Measurements from ENCODE around the gene LMTK2.

Gene LMTK2

GRCh38 chr7:98165827-98166667 lies 59.4 kb downstream of the LMTK2 start:
- no peaks in the 10 kb centered on the region for H3K9me3 ChIP-seq (ENCODE audit: severe bottlenecking)
- TF ChIP-seq CTCF (IDR thresholded peaks at IDR 0.05; ENCODE audit: poor library complexity, severe bottlenecking): peak; percentile 64
- no peak overlapping the region for H3K27ac ChIP-seq (ENCODE audit: poor library complexity, severe bottlenecking)
- no peaks in the 10 kb centered on the region for H3K27me3 ChIP-seq (ENCODE audit: insufficient read depth, poor library complexity, severe bottlenecking)
- H3K36me3 ChIP-seq (ENCODE audit: low read depth): no peaks in the 10 kb centered on the region; the same call in 1 of the 2 replicates
- DNase-seq (ENCODE audit: low spot score) (no peak), ATAC-seq (ENCODE audit: low read depth) (peak; percentile 29; the same call in 1 of the 3 replicates)
- peaks cover 24% of the 10 kb centered on the region for H3K4me1 ChIP-seq (ENCODE audit: insufficient read depth, poor library complexity, severe bottlenecking)
- no peak overlapping the region for H3K4me3 ChIP-seq (ENCODE audit: severe bottlenecking)

GRCh38 chr7:98166668-98166970 lies 60.0 kb downstream of the LMTK2 start:
- Histone ChIP-seq H3K4me3 (ENCODE audit: severe bottlenecking) (no peak overlapping the region), H3K9me3 (ENCODE audit: severe bottlenecking) (no peaks in the 10 kb centered on the region), H3K27me3 (ENCODE audit: insufficient read depth, poor library complexity, severe bottlenecking) (no peaks in the 10 kb centered on the region), H3K36me3 (ENCODE audit: low read depth) (no peaks in the 10 kb centered on the region; the same call in 1 of the 2 replicates), H3K27ac (ENCODE audit: poor library complexity, severe bottlenecking) (no peak overlapping the region), H3K4me1 (ENCODE audit: insufficient read depth, poor library complexity, severe bottlenecking) (peaks cover 24% of the 10 kb centered on the region)
- ATAC-seq (ENCODE audit: low read depth) (no peak), DNase-seq (ENCODE audit: low spot score) (no peak)
- TF ChIP-seq CTCF (IDR thresholded peaks at IDR 0.05; ENCODE audit: poor library complexity, severe bottlenecking): no peak

- H3K36me3 ChIP-seq (ENCODE audit: low read depth): peaks cover 4% of the 10 kb centered on the region
- H3K9me3 ChIP-seq (ENCODE audit: severe bottlenecking): no peaks in the 10 kb centered on the region
- no peak for TF ChIP-seq CTCF (IDR thresholded peaks at IDR 0.05; ENCODE audit: poor library complexity, severe bottlenecking)
- H3K4me1 ChIP-seq (ENCODE audit: insufficient read depth, poor library complexity, severe bottlenecking): peaks cover 21% of the 10 kb centered on the region
- H3K4me3 ChIP-seq (ENCODE audit: severe bottlenecking): no peak overlapping the region
- no peak for DNase-seq (ENCODE audit: low spot score)
- no peak for ATAC-seq (ENCODE audit: low read depth)
- no peaks in the 10 kb centered on the region for H3K27me3 ChIP-seq (ENCODE audit: insufficient read depth, poor library complexity, severe bottlenecking)
- no peak overlapping the region for H3K27ac ChIP-seq (ENCODE audit: poor library complexity, severe bottlenecking)
These were observed 61.0 kb downstream of the LMTK2 start for GRCh38 chr7:98167653-98168052.

GRCh38 chr7:98168181-98168903 lies 61.7 kb downstream of the LMTK2 start:
- DNase-seq (ENCODE audit: low spot score) (no peak), ATAC-seq (ENCODE audit: low read depth) (peak; percentile 76)
- H3K36me3 ChIP-seq (ENCODE audit: low read depth): peaks cover 8% of the 10 kb centered on the region
- H3K9me3 ChIP-seq (ENCODE audit: severe bottlenecking): no peaks in the 10 kb centered on the region
- peak; percentile 94 for TF ChIP-seq CTCF (IDR thresholded peaks at IDR 0.05; ENCODE audit: poor library complexity, severe bottlenecking)
- H3K27ac ChIP-seq (ENCODE audit: poor library complexity, severe bottlenecking): no peak overlapping the region
- peaks cover 14% of the 10 kb centered on the region for H3K4me1 ChIP-seq (ENCODE audit: insufficient read depth, poor library complexity, severe bottlenecking)
- H3K27me3 ChIP-seq (ENCODE audit: insufficient read depth, poor library complexity, severe bottlenecking): no peaks in the 10 kb centered on the region
- no peak overlapping the region for H3K4me3 ChIP-seq (ENCODE audit: severe bottlenecking)

Measured in RWPE2 (cell line).